Measurements from ENCODE around the gene TMEM119.

DNA sequence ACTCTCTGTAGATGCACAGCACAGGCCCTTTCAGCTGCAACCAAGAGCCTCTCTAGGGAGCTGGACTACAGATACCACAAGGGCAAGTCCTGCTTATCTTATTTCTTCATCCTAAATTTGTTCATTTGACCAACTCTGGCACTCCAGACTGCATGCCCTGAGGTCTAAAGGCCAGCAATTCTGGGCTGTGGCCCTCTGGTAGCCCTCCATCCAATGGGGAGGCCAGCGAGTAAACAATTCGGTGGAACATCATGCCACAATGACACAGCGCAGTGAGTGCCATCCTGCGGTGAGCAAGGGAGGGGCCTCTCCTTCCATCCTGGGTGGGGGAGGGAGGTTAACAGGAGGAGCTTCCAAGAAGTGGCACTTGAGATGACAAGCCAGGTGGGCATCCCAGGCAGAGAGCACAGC lies 36.5 kb upstream of the TMEM119 start:
- TF ChIP-seq CTCF (IDR thresholded peaks at IDR 0.05) (no peak), ZFX (IDR thresholded peaks at IDR 0.05; ENCODE audit: borderline replicate concordance) (no peak)
